Fibroblast of villous mesenchyme (primary cell): ENCODE data around the gene GDPD5. TPM values are rescaled to one million over a fixed set of nuclear protein-coding genes. Genes with fewer than 3 reads are reported as not detected.

Experiments
- DNase-seq: peaks from one replicate; pipeline ENCODE4 v3.0.0-alpha.2; 2010; ENCODE audit warnings: low read depth
- H3K4me3 ChIP-seq: 2 replicates; pipeline ENCODE4 v1.5.1; 2011; ENCODE audit warnings: low read depth, mild to moderate bottlenecking, low read length
- total RNA-seq: library from RNA; depleted of rRNA; stranded (reverse); fragments of >200 nt; gene quantifications from 2 replicates; pipeline ENCODE4 v1.2.3, GENCODE V29; 2012
- TF ChIP-seq, protein P1 (sequence below): IDR thresholded peaks from 2 replicates; pipeline ENCODE4 v1.5.1; 2012; ENCODE audit warnings: low read depth, mild to moderate bottlenecking, low read length; ENCODE audit not compliant: insufficient read depth

GDPD5 gene
- total RNA-seq: 9.5 and 10.3 TPM in 2 replicates

GRCh38 chr11:75525433-75526191 is at the start of gene GDPD5:
Gene GDPD5 (minus strand): TSS chr11:75525941. CDS start chr11:75477735, 48,206 bp downstream.
- TF ChIP-seq, protein P1, sequence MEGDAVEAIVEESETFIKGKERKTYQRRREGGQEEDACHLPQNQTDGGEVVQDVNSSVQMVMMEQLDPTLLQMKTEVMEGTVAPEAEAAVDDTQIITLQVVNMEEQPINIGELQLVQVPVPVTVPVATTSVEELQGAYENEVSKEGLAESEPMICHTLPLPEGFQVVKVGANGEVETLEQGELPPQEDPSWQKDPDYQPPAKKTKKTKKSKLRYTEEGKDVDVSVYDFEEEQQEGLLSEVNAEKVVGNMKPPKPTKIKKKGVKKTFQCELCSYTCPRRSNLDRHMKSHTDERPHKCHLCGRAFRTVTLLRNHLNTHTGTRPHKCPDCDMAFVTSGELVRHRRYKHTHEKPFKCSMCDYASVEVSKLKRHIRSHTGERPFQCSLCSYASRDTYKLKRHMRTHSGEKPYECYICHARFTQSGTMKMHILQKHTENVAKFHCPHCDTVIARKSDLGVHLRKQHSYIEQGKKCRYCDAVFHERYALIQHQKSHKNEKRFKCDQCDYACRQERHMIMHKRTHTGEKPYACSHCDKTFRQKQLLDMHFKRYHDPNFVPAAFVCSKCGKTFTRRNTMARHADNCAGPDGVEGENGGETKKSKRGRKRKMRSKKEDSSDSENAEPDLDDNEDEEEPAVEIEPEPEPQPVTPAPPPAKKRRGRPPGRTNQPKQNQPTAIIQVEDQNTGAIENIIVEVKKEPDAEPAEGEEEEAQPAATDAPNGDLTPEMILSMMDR: peak; percentile 33
- peak; percentile 74 for DNase-seq
- H3K4me3 ChIP-seq: peak within 1 kb of the TSS; percentile 75

GRCh38 chr11:75574698-75575602 is 49.2 kb upstream of the GDPD5 start:
- TF ChIP-seq, protein P1: peak; percentile 56
- H3K4me3 ChIP-seq: no peak overlapping the region
- no peak for DNase-seq

DNA sequence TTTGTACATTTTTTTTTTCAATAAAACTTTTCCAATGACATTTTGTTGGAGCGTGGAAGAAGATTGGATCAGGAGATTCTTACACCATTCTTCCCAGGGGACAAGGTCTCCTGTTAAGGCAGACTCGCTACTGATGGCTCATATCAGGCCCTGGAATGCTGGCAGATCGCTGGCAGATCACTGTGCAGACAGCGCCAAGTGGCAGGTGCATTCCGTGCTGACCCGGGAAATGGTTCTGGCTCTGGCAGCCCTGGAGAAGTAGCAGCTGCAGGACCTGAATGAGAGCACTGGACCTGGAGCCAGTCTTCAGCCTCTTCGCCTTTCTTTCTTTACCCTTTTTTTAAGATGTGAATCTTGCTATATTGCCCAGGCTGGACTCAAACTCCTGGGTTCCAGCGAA is 47.0 kb upstream of the GDPD5 start:
- TF ChIP-seq, protein P1: no peak
- DNase-seq: no peak
- no peak overlapping the region for H3K4me3 ChIP-seq

DNA sequence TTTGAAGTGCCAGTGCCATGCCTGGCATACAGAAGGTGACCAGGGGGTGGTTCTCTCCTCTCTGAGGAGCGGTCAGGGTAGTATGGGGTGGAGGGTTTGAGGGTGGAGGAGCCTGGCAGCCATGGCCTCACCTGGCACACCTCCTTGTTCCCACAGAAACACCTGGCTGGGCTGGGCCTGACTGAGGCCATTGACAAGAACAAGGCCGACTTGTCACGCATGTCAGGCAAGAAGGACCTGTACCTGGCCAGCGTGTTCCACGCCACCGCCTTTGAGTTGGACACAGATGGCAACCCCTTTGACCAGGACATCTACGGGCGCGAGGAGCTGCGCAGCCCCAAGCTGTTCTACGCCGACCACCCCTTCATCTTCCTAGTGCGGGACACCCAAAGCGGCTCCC is 45.9 kb upstream of the GDPD5 start:
- TF ChIP-seq, protein P1: no peak
- H3K4me3 ChIP-seq: no peak overlapping the region
- no peak for DNase-seq

GRCh38 chr11:75570559-75571139 is 44.9 kb upstream of the GDPD5 start:
- no peak overlapping the region for H3K4me3 ChIP-seq
- no peak for DNase-seq
- TF ChIP-seq, protein P1: no peak

DNA sequence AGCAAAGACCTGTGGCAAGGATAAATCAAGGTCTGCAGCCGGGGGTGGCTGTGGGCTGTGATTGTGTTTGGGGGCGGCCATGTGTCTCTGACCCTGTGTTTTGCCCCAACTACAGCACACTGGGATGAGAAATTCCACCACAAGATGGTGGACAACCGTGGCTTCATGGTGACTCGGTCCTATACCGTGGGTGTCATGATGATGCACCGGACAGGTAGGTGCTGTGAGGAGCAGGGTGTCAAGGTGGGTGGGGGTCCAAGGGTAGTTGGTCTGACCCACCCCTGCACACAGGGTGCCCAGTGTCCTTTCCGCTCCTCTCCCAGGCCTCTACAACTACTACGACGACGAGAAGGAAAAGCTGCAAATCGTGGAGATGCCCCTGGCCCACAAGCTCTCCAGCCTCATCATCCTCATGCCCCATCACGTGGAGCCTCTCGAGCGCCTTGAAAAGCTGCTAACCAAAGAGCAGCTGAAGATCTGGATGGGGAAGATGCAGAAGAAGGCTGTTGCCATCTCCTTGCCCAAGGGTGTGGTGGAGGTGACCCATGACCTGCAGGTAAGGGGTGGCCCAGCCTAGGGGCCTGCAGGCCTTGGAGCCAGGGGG is 43.0 kb upstream of the GDPD5 start:
- H3K4me3 ChIP-seq: no peak overlapping the region
- TF ChIP-seq, protein P1: no peak
- no peak for DNase-seq
